Heart left ventricle (tissue), 16 donors: ENCODE measurements around the gene ZBTB7C. TPM values are rescaled to one million over a fixed set of nuclear protein-coding genes. Genes with fewer than 3 reads are reported as not detected.

Experiments
- ATAC-seq, 4 donors: fragments of 200-7000 bp; cut with Tn5 transposase; one replicate each; pipeline ENCODE4 v1.9.1; 2020 to 2022; ENCODE audit warnings: moderate library complexity in 4 of 4, mild to moderate bottlenecking in 3 of 4, moderate number of reproducible peaks in 1 of 4
- DNase-seq, 5 donors: peaks; one replicate each; pipeline ENCODE4 v3.0.0-alpha.2; 2020
- H3K27ac ChIP-seq, 12 donors: fragments of 200-600 bp; sonication (generic) in 4 of 12; one replicate each; pipeline versions ENCODE4 v1.5.0 to v1.8.0; 2016 to 2022; ENCODE audit warnings: mild to moderate bottlenecking in 2 of 12
- H3K27me3 ChIP-seq, 9 donors: fragments of 200-600 bp; sonication (generic) in 2 of 9; one replicate each; pipeline versions ENCODE4 v1.5.1 to v1.8.0; 2016 to 2022; ENCODE audit warnings: mild to moderate bottlenecking in 3 of 9
- H3K36me3 ChIP-seq, 9 donors: fragments of 200-600 bp; sonication (generic) in 2 of 9; one replicate each; pipeline versions ENCODE4 v1.5.0 to v1.8.0; 2018 to 2022; ENCODE audit warnings: mild to moderate bottlenecking in 2 of 9
- H3K4me1 ChIP-seq, 12 donors: fragments of 200-600 bp; sonication (generic) in 4 of 12; one replicate each; pipeline versions ENCODE4 v1.5.0 to v1.8.0; 2016 to 2022; ENCODE audit warnings: mild to moderate bottlenecking in 3 of 12
- H3K4me3 ChIP-seq, 12 donors: fragments of 200-600 bp; sonication (generic) in 4 of 12; one replicate each; pipeline versions ENCODE4 v1.5.0 to v1.8.0; 2017 to 2022; ENCODE audit warnings: mild to moderate bottlenecking in 9 of 12, moderate library complexity in 4 of 12
- H3K9me3 ChIP-seq, 12 donors: fragments of 200-600 bp; sonication (generic) in 4 of 12; one replicate each; pipeline versions ENCODE4 v1.5.0 to v1.8.0; 2016 to 2022; ENCODE audit warnings: mild to moderate bottlenecking in 1 of 12
- CTCF ChIP-seq, 12 donors: fragments of 200-600 bp; sonication (generic) in 4 of 12; IDR thresholded peaks; one replicate each; pipeline versions ENCODE4 v1.5.0 to v1.8.0; 2018 to 2022; ENCODE audit warnings: antibody characterized with exemption in 12 of 12, mild to moderate bottlenecking in 5 of 12
- POLR2A ChIP-seq, 2 donors: fragments of 450-650 bp; IDR thresholded peaks; one replicate each; pipeline ENCODE4 v1.6.1; 2017; ENCODE audit warnings: antibody characterized with exemption in 2 of 2, mild to moderate bottlenecking in 2 of 2, moderate library complexity in 2 of 2
- WGBS, 4 donors: extraction: QIAGEN DNeasy Blood & Tissue Kit in 2 of 4; methylation state at CpG; one replicate each; pipeline versions ENCODE4 v1.1.5 to v1.1.7; 2013 to 2018; 5-methylcytosine and 5-hydroxymethylcytosine counted together
- intact Hi-C, 10 donors: fragments of 100-400 bp; cut with DNase I; formaldehyde crosslinking; loops; one replicate each; pipeline versions ENCODE4 v1.11.1 to v1.14.2; 2022
- polyA plus RNA-seq, 2 donors: library from polyadenylated mRNA; stranded (reverse); fragments of 200-250 nt; gene quantifications; one replicate each; pipeline ENCODE4 v1.2.3, GENCODE V29; 2013
- total RNA-seq, 9 donors: library from RNA; depleted of rRNA in 2 of 9; stranded (reverse); fragments of >200 nt in 2 of 9; fragmentation: NEBNext Ultra II Directional in 3 of 9; extraction: Animal tissue kit (Norgen Biotek cat#: 25700) in 3 of 9; gene quantifications; one replicate each; pipeline versions ENCODE4 v1.1.0 to v1.2.4, GENCODE V29; 2016 to 2023
- donor health status: ischemic (EF 13 %, LVEDD 7.1; RV severe dilation, severe dysfunction).
- donor health status: healthy with polysubstance abuse.
- donor health status: DM: no; HTN: yes; CAD: no.
- donor health status: DM: no; HTN: no; CAD: no.
- donor health status: ischemic (EF 25% LVEDD 6.9; RV normal size, moderate dysfunction).
- donor health status: ischemic (EF 25% LVEDD 5.7; RV mildly dilated, moderate dysfunction).
- donor health status: healthy.
- donor health status: DM: yes; HTN: yes; CAD: no.
- donor health status: ischemic (EF 35%, LVEDD 5.7; RV mildly dilated, moderate dysfunction).
- donor health status: nonischemic (EF 11% LVEDD 7.7; RV severe dilation, severe dysfunction).
- donor health status: DM: yes; HTN: yes; CAD: no.
- donor health status: PGD.
- donor health status: ischemic (EF 29% LVEDD 5.4; RV normal size, mild dysfunction).
- donor health status: nonischemic (EF 23%, LVEDD 6.1; RV moderate dilation, normal function).

ZBTB7C gene
- total and polyA plus RNA-seq, 11 donors: 0.68 to 7.5 (median 2.3) TPM

- H3K36me3 ChIP-seq: no peaks in the 10 kb centered on the region
- 57 to 65% (median 63%) methylated on average over 24 of the region's 24 CpGs for WGBS, 4 donors
- H3K27ac ChIP-seq: no peak overlapping the region
- peak in 3 of 4 donors; percentile 16 to 18 (median 16) for ATAC-seq
- TF ChIP-seq CTCF (IDR thresholded peaks at IDR 0.05): no peak
- TF ChIP-seq POLR2A (IDR thresholded peaks at IDR 0.05): no peak
- no peak overlapping the region for H3K4me3 ChIP-seq
- no peaks in the 10 kb centered on the region for H3K9me3 ChIP-seq
- DNase-seq: no peak
- H3K27me3 ChIP-seq: peaks cover 0 to 3% (median 0%) of the 10 kb centered on the region in 9 donors
- peaks cover 0 to 10% (median 0%) of the 10 kb centered on the region in 12 donors for H3K4me1 ChIP-seq
- intact Hi-C loops: no loop called here
Measured at GRCh38 chr18:48053881-48054816, 355.0 kb downstream of the ZBTB7C start.

GRCh38 chr18:48052842-48053241 lies 356.3 kb downstream of the ZBTB7C start:
- no peak for TF ChIP-seq POLR2A (IDR thresholded peaks at IDR 0.05)
- TF ChIP-seq CTCF (IDR thresholded peaks at IDR 0.05): no peak
- intact Hi-C loops: no loop called here
- Histone ChIP-seq H3K4me1 (peaks cover 0 to 10% (median 0%) of the 10 kb centered on the region in 12 donors), H3K27ac (no peak overlapping the region), H3K4me3 (no peak overlapping the region), H3K9me3 (no peaks in the 10 kb centered on the region), H3K27me3 (peaks cover 0 to 3% (median 0%) of the 10 kb centered on the region in 9 donors), H3K36me3 (no peaks in the 10 kb centered on the region)
- WGBS, 4 donors: 72 to 76% (median 73%) methylated on average over 7 of the region's 7 CpGs
- DNase-seq: no peak
- ATAC-seq: no peak

DNA sequence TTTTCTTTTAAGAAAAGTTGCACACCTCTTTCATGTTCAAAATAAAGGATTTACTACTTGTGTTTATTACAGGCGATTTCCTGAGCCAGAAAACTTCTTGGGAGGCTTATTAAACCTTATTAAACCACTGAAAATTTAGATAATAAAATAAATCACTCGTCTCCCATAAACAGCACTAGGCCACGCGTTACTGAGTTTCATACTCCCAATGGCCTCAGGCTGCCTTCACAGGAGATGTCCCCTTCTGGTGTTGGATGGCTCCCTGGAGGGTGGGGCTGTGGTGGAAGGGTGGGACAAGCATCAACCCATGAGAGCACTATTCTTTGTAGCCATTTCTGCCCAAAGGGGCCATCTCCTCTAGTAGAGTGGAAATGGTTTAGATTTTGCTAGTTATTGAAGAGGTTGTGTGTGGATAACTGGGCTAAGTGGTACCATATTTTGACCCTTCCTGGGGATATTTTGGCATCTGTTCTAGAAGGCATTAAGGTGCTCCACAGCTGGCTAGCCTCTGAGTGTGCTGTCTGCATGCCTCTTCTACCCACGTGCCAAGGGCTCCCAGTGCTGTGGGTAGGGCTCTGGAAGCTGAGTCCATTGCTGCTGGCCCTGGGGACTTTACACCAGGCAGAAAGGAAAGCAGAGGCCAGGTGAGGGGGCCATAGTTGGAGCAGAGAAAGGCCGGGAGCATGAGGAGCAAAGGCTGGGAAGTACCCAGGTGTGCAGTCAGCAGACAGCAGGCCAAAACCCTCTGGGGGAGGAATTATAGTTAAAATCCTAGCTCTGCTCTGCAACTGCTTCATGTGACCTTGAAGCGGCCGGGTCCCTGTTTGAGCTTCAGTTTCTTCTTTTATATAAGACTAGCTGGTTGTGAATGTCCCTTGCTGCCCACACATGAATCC lies 357.0 kb downstream of the ZBTB7C start:
- 83 to 88% (median 87%) methylated on average over 8 of the region's 8 CpGs for WGBS, 4 donors
- ATAC-seq (no peak), DNase-seq (no peak)
- no peaks in the 10 kb centered on the region for H3K27me3 ChIP-seq
- no peak for TF ChIP-seq CTCF (IDR thresholded peaks at IDR 0.05)
- TF ChIP-seq POLR2A (IDR thresholded peaks at IDR 0.05): no peak
- H3K27ac ChIP-seq: no peak overlapping the region
- no peaks in the 10 kb centered on the region for H3K36me3 ChIP-seq
- intact Hi-C loops: no loop called here
- H3K4me3 ChIP-seq: no peak overlapping the region
- H3K9me3 ChIP-seq: no peaks in the 10 kb centered on the region
- H3K4me1 ChIP-seq: peaks cover 0 to 10% (median 0%) of the 10 kb centered on the region in 12 donors
